ENCODE data around the gene TP53I13.
A peak's percentile ranks its signal among the peaks of the same experiment; 100 is the strongest.

Gene TP53I13

GRCh38 chr17:29579866-29580771 is 11.6 kb downstream of the TP53I13 start:
- peak in 55 of 56 donors; percentile 48 to 95 (median 80) for DNase-seq

- DNase-seq = peak in 9 of 56 donors; percentile 26 to 48 (median 37)
Measured at GRCh38 chr17:29581583-29582253, 13.2 kb downstream of the TP53I13 start.

DNA sequence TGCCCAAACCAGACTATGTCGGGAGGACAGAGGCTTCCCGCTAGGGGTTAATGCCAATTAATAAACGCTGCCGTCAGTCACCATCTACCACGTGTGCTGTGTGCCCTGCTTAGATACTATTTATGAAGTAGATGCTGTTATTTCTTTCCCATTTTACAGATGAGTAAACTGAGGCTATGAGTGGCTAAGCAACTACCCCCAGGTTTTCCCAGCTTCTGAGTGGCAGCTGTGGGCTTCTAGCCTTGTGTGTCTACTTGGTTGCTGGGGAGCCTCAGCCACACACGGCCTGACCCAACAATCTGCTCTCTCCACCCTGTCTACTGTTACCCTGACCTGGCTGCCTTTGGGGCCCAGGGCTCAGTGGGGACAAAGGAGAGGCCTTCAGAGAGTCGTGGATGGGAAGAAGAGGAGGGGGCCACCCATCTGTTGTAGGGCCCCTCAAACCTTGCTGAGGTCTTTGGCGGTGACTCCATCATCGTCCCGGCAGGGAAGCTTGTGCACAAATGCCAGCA is 13.8 kb downstream of the TP53I13 start:
- DNase-seq = no peak

DNA sequence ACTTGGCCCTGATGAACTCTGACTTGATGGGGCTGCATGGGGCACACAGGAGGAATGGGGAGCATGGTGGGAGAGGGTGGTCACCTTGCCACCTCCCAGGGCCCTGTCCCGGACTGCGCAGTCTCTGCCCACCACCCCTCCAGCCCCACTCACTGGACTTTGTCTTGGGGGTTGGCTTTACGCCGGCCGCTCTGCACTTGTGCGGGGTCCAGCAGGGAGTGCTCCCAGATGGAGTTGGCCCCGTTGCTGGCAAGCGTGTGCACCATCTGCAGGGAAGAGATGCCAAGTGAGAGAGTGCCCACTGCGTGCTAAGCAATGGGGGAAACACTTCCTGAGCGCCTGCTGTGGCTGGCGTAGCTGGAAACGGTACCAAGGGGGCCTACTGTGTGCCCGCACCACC is 14.3 kb downstream of the TP53I13 start:
- DNase-seq = peak in 48 of 56 donors; percentile 32 to 90 (median 70)

- DNase-seq = no peak
Measured at GRCh38 chr17:29583324-29584248, 15.1 kb downstream of the TP53I13 start.

GRCh38 chr17:29584452-29585079 is 16.1 kb downstream of the TP53I13 start:
- DNase-seq = peak in 49 of 56 donors; percentile 33 to 89 (median 71)

DNA sequence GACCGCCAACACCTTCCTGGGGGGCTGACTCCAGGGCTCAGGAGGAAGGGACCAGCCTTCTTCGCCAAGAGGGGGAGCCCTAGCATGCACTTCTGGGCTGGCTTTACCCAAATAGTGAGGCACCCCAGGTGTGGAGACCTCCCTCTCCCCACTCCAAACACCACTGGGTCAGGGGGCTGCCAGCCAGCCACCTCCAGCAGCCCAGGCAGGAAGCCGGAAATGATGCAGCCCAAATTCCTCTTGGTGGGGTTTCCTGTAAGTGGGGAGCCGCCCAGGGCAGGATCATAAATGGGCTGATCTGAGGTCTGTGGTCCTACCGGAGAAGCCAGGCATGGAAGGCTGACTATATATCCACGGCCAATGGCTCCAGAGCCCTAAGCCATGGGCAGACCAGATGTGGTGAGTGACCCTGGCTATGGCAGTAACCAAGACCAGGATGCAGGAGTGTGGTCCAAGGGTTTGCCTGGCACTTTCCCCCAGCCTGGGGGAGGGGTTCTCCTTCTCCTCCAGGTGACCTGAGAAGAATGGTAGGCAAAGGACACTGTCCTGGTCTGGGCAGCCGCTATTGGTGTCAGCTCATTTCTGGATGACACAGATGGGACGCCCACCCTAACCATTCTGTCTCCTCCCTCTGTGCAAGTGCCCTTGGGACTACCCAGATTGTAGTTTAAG is 16.7 kb downstream of the TP53I13 start:
- no peak for DNase-seq

DNA sequence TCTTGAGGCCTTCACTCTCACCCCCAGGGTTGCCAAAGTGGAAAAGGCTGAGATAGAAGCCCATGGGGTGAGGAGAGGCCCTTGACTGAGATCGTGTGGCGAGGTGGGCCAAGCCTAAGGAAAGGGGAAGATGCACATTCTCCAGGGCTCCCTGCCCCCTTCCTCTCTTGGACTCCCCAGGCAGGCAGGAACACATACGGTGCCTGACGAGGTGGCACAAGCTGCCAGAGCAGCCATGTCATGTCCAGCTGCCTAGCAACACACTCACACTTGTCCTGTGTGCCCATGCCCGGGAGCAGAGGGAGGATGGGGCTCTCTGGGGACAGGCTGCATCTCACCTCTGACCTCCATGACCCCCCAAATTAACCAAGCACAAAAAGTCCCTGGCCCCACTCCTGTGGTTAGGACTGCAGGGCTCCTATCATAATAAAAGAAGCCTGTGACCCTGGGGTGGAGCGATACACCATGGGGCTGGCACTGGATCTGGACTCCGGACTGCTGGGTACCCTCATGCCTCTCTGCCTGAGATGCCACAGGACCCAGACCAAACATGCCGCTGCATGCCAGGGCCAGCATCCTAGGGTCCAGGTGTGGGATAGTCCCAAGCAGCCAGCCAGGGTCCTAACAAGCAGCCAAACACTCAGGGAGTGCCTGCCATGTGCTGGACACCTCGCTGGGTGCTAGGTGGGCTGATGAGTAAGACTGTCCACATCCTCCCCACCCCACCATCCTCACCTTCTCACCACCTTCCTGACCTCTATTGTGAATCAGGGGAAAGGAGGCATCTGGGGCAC is 18.4 kb downstream of the TP53I13 start:
- no peak for DNase-seq

GRCh38 chr17:29587591-29587990 is 19.1 kb downstream of the TP53I13 start:
- DNase-seq = no peak

DNA sequence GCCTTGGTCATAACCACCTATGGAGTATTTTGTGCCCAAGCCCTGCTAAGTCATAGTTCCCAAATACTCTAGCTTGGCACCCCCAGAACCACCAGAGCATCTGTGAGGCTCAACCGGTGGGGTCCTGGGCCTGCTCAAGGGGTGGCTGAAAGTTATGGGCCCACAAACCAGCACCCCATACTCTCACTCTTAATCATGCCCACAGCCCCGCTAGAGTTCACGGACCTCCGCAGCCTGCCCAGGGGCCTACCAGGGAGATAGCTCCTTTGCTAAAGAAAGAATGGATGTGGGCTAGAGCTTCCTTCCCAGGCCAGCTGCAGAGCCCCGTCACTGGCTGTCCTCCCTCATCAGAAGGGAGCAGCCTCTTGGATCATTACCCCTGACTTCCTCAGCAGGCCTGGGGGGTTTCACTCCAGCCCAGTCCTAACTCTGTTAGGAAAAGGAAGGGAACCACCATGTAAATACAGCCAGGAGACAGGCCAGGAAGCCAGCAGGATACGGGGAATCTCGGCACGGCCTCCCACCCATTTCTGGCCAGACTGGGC is 19.6 kb downstream of the TP53I13 start:
- no peak for DNase-seq

- DNase-seq = peak in 16 of 56 donors; percentile 22 to 55 (median 38)
Measured at GRCh38 chr17:29588562-29589411, 20.3 kb downstream of the TP53I13 start.

DNA sequence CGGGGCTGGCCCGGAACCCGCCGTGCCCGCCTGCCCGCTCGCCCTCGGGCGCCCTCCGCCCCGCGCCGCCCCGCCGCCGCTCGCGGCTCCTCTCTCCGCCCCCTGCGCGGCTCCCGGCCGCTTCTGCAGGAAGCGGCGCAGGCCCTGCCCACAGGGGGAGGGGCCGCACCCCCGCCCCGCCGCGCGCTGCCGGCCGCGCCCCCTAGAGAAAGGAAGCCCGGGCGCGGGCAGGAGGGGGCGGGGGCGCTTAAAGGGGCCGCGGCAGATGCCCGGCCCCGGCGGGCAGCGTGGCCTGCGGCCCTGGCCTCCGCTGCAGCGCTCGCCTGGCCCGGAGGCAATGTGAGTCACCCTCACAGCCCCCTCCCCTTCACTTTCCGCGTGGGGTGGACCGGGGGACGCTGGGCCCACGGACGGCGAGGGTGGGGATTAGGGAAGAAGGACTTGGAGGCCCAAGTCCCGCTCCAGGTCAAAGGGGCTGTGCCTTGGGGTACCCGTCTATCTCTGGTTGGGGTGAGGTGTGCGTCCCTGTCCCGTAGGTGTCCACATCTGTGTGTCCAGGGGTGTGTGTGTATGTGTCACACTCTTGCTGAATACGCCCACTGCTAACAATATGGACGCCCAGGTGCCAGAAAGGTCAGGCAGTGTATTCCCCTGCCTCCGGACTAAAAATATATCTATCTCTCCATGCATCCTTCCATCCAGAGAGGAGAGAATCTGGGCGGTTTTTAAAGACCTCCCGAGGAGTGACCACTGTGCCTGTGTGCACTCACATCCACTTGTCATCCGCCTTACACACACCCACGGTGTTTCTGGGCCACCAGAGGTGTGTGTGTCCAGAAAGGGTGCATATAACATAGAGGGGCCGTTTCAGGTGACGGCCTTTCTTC is 21.3 kb downstream of the TP53I13 start, which contains the start of gene GIT1:
GIT1 (minus strand) TSS at position 125 of the 887 bp plus-strand sequence. CDS start 270 bp downstream, outside the sequence.
- peak in 49 of 56 donors; percentile 28 to 90 (median 72) for DNase-seq

DNA sequence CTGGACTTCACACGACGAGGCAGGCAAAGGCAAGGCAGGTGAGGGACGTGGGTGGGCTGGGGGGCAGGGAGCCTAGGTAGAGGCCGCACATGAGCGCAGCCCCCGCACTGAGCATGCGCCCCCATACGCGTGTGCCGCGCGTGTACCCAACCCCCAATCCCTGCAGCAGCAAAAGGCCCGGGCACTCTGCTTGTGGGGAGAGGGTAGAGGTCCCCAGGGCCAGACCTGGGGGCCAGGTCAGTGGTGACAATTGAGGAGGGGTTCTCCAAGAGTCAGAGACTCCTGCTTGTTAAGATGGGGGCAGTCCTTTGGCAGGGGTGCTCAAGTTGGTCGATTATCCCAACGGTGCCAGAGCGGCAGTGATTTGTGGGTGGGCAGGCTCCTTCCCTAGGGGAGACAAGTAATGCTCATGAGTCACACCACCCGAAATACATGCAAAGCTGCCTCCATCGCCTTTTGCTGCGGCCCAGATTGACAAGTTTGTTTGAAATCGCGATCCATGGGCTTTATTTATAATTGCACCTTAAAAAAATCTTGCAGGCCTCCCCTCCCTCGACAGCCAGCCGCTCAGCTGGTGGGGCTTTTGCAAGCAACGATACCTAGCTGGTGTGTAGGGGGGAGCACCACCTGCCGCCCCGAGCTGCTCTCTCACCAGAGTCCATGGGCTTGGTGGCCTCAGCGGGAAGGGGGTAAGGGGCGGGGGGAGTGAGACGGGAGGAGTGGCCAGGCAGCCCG is 22.1 kb downstream of the TP53I13 start:
- DNase-seq = peak in 15 of 56 donors; percentile 28 to 70 (median 57)

- DNase-seq = peak in 19 of 56 donors; percentile 28 to 70 (median 57)
Measured at GRCh38 chr17:29591146-29591736, 22.7 kb downstream of the TP53I13 start.

Data from amygdala (tissue), 56 donors.